HEK293 (cell line): ENCODE results near the gene MTMR12.

Experiments used
- CTCF ChIA-PET: fragments of 350-600 bp; formaldehyde crosslinking; extraction: SDS; loops from one replicate; lab custom pipeline; 2021; ENCODE audit warnings: antibody characterized with exemption; lab: Yijun Ruan, JAX
- POLR2A ChIA-PET: fragments of 300-600 bp; formaldehyde crosslinking; extraction: SDS; loops from one replicate; lab custom pipeline; 2020; ENCODE audit warnings: antibody characterized with exemption, inconsistent platforms; lab: Yijun Ruan, JAX
- H3K27ac ChIP-seq: fragments of 200-500 bp; sonication (Bioruptor generic); 2 replicates; pipeline ENCODE4 v1.5.1; 2014; ENCODE audit warnings: low read depth, low read length, control low read depth, inconsistent platforms; ENCODE audit errors: extremely low read depth
- H3K36me3 ChIP-seq, 2 experiments: fragments of 200-500 bp in 1 of 2; sonication (Bioruptor generic) in 1 of 2; 1 replicate in 1 of 2; 2 replicates in 1 of 2; pipeline ENCODE4 v1.5.1; 2014 to 2017; ENCODE audit warnings: inconsistent platforms in 2 of 2, low read length in 2 of 2; ENCODE audit not compliant: control insufficient read depth in 2 of 2, insufficient read depth in 1 of 2
- H3K4me1 ChIP-seq: fragments of 200-500 bp; sonication (Bioruptor generic); 2 replicates; pipeline ENCODE4 v1.5.1; 2014; ENCODE audit warnings: mild to moderate bottlenecking, low read length, inconsistent platforms; ENCODE audit not compliant: control insufficient read depth, insufficient read depth
- H3K4me3 ChIP-seq: 2 replicates; pipeline ENCODE4 v1.5.1; 2011; ENCODE audit warnings: low read depth, mild to moderate bottlenecking, control low read depth, low read length, moderate library complexity
- H3K9me3 ChIP-seq: fragments of 200-500 bp; sonication (Bioruptor generic); 2 replicates; pipeline ENCODE4 v1.5.1; 2014; ENCODE audit warnings: low read depth, low read length, inconsistent platforms; ENCODE audit not compliant: control insufficient read depth, insufficient read depth
- EGR2 ChIP-seq: fragments of 450-650 bp; formaldehyde crosslinking; IDR thresholded peaks from 2 replicates; pipeline ENCODE4 v1.5.1; 2016; ENCODE audit warnings: low read depth, missing biosample characterization, missing genetic modification characterization
- FEZF1 ChIP-seq: fragments of 450-650 bp; formaldehyde crosslinking; IDR thresholded peaks from 2 replicates; pipeline ENCODE4 v1.5.1; 2016; ENCODE audit warnings: missing biosample characterization, missing genetic modification characterization
- GLI2 ChIP-seq: fragments of 450-650 bp; formaldehyde crosslinking; IDR thresholded peaks from 2 replicates; pipeline ENCODE4; 2017; ENCODE audit warnings: missing biosample characterization, missing genetic modification characterization, low read depth, borderline replicate concordance
- HOXD13 ChIP-seq: sonication (generic); formaldehyde crosslinking; IDR thresholded peaks from 2 replicates; pipeline ENCODE4 v1.8.0; 2022; ENCODE audit warnings: missing genetic modification reagents, borderline replicate concordance
- PATZ1 ChIP-seq: fragments of 450-650 bp; formaldehyde crosslinking; IDR thresholded peaks from 2 replicates; pipeline ENCODE4 v1.5.1; 2016; ENCODE audit warnings: missing biosample characterization, missing genetic modification characterization
- SCRT2 ChIP-seq: fragments of 450-650 bp; formaldehyde crosslinking; IDR thresholded peaks from 2 replicates; pipeline ENCODE4 v1.5.1; 2016; ENCODE audit warnings: missing biosample characterization, missing genetic modification characterization
- YY1 ChIP-seq: fragments of 450-650 bp; formaldehyde crosslinking; IDR thresholded peaks from 2 replicates; pipeline ENCODE4 v1.5.1; 2018; ENCODE audit warnings: missing biosample characterization, missing genetic modification characterization
- ZBTB26 ChIP-seq: fragments of 450-650 bp; formaldehyde crosslinking; optimal IDR thresholded peaks from 2 replicates; pipeline ENCODE3; 2016; ENCODE audit warnings: missing biosample characterization, mild to moderate bottlenecking, missing genetic modification characterization
- ZFHX2 ChIP-seq: fragments of 450-650 bp; formaldehyde crosslinking; conservative IDR thresholded peaks from 2 replicates; pipeline ENCODE4 v1.5.1; 2016; ENCODE audit warnings: missing biosample characterization, missing genetic modification characterization
- ZFP69B ChIP-seq: fragments of 450-650 bp; formaldehyde crosslinking; IDR thresholded peaks from 2 replicates; pipeline ENCODE4 v1.5.1; 2016; ENCODE audit warnings: missing biosample characterization, missing genetic modification characterization
- ZNF114 ChIP-seq: fragments of 450-650 bp; formaldehyde crosslinking; IDR thresholded peaks from 2 replicates; pipeline ENCODE4 v1.5.0; 2017; ENCODE audit warnings: missing biosample characterization, missing genetic modification characterization
- ZNF239 ChIP-seq: fragments of 450-650 bp; formaldehyde crosslinking; IDR thresholded peaks from 2 replicates; pipeline ENCODE4 v1.5.1; 2016; ENCODE audit warnings: missing biosample characterization, missing genetic modification characterization
- ZNF302 ChIP-seq: fragments of 450-650 bp; formaldehyde crosslinking; IDR thresholded peaks from 2 replicates; pipeline ENCODE4 v1.5.1; 2016; ENCODE audit warnings: missing biosample characterization, missing genetic modification characterization, low read depth
- ZNF426 ChIP-seq: fragments of 450-650 bp; formaldehyde crosslinking; IDR thresholded peaks from 2 replicates; pipeline ENCODE4 v1.5.1; 2017; ENCODE audit warnings: missing biosample characterization, missing genetic modification characterization, mild to moderate bottlenecking, inconsistent platforms, moderate library complexity
- ZNF521 ChIP-seq: fragments of 450-650 bp; formaldehyde crosslinking; IDR thresholded peaks from 2 replicates; pipeline ENCODE4 v1.5.1; 2017; ENCODE audit warnings: missing biosample characterization, mild to moderate bottlenecking, missing genetic modification characterization
- ZNF561 ChIP-seq: fragments of 450-650 bp; IDR thresholded peaks from 2 replicates; pipeline ENCODE4 v1.5.1; 2018; ENCODE audit warnings: missing biosample characterization, missing genetic modification characterization, borderline replicate concordance
- ZNF610 ChIP-seq: fragments of 450-650 bp; formaldehyde crosslinking; IDR thresholded peaks from 2 replicates; pipeline ENCODE4 v1.5.1; 2016; ENCODE audit warnings: missing biosample characterization, missing genetic modification characterization, borderline replicate concordance
- ZNF658 ChIP-seq: fragments of 450-650 bp; formaldehyde crosslinking; IDR thresholded peaks from 2 replicates; pipeline ENCODE4; 2016; ENCODE audit warnings: missing biosample characterization, missing genetic modification characterization
- ZNF677 ChIP-seq: fragments of 450-650 bp; IDR thresholded peaks from 2 replicates; pipeline ENCODE4 v1.5.0; 2018; ENCODE audit warnings: missing biosample characterization, mild to moderate bottlenecking, missing genetic modification characterization, moderate library complexity

The MTMR12 gene

GRCh38 chr5:32326216-32326772, 13.6 kb upstream of the MTMR12 start:
- H3K36me3 ChIP-seq: no peaks in the 10 kb centered on the region
- no peaks in the 10 kb centered on the region for H3K9me3 ChIP-seq
- no peaks in the 10 kb centered on the region for H3K4me1 ChIP-seq
- no peak overlapping the region for H3K27ac ChIP-seq
- CTCF ChIA-PET: interaction anchor here (0.6 kb wide), 1 partner anchor 233 kb away, joined by 3 read pairs; no protein-coding TSS in a partner anchor
- TF ChIP-seq YY1 (tag by site-specific recombination) (no peak), PATZ1 (tag by site-specific recombination) (no peak), HOXD13 (CRISPR knock-in tag) (no peak), ZFP69B (tag by site-specific recombination) (no peak), ZNF610 (no peak), GLI2 (tag by site-specific recombination) (no peak), ZNF114 (tag by site-specific recombination) (no peak), ZNF677 (no peak), EGR2 (tag by site-specific recombination) (no peak), ZNF302 (no peak), ZFHX2 (tag by site-specific recombination) (no peak), ZNF561 (tag by site-specific recombination) (no peak), SCRT2 (tag by site-specific recombination) (no peak), ZNF426 (tag by site-specific recombination) (no peak), ZNF239 (tag by site-specific recombination) (no peak), ZNF658 (tag by site-specific recombination) (no peak), FEZF1 (tag by site-specific recombination) (no peak)
- TF ChIP-seq, all 188 proteins: peak for 0
- no peak overlapping the region for H3K4me3 ChIP-seq
- POLR2A ChIA-PET: no interaction called here

GRCh38 chr5:32325616-32326015, 12.9 kb upstream of the MTMR12 start:
- CTCF ChIA-PET: no interaction called here
- TF ChIP-seq ZNF521 (tag by site-specific recombination): no peak
- TF ChIP-seq, all 188 proteins: peak for 0

GRCh38 chr5:32325062-32325461, 12.3 kb upstream of the MTMR12 start:
- Histone ChIP-seq H3K4me3 (no peak overlapping the region), H3K36me3 (no peaks in the 10 kb centered on the region), H3K4me1 (no peaks in the 10 kb centered on the region), H3K27ac (no peak overlapping the region), H3K9me3 (no peaks in the 10 kb centered on the region)
- TF ChIP-seq ZBTB26 (tag by site-specific recombination) (no peak), SCRT2 (tag by site-specific recombination) (peak; percentile 70)
- ChIA-PET CTCF (no interaction called here), POLR2A (interaction anchor here (0.6 kb wide), 1 partner anchor 141 kb away, joined by 4 read pairs; no protein-coding TSS in a partner anchor)

More at GRCh38 chr5:32325616-32326015, 12.9 kb upstream of the MTMR12 start:
- H3K4me3 ChIP-seq: no peak overlapping the region
- H3K9me3 ChIP-seq: no peaks in the 10 kb centered on the region
- H3K4me1 ChIP-seq: no peaks in the 10 kb centered on the region
- no peaks in the 10 kb centered on the region for H3K36me3 ChIP-seq
- POLR2A ChIA-PET: interaction anchor here (0.6 kb wide), 1 partner anchor 140 kb away, joined by 4 read pairs; no protein-coding TSS in a partner anchor
- no peak overlapping the region for H3K27ac ChIP-seq
